Measurements from ENCODE around the gene EFHD2.

The EFHD2 gene

DNA sequence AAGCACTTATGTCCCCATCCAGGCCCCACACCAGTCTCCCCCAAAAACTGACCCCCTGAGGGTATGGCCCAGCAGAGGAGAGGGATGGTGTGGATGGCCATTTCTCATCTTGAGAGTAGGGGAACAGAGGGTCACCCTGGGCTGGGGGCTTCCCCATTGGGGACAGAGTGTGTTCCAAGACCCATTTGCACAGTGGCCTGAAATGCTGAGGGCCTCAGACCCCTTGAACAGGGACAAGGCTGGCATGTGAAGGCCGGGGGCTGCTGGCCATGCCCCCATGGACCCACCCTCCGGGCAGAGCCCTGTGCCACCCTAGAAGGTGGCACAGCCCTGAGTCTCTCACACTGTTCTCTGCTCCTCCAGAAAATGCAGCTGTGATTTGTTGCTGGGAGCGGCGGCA is 36.5 kb downstream of the EFHD2 start (continued):
- TF ChIP-seq ZNF302 (tag by site-specific recombination; IDR thresholded peaks at IDR 0.05; ENCODE audit: low read depth) (no peak), ZNF341 (tag by site-specific recombination; IDR thresholded peaks at IDR 0.05; ENCODE audit: low read depth) (no peak), ZFP69B (tag by site-specific recombination; IDR thresholded peaks at IDR 0.05) (no peak)

- ChIA-PET POLR2A (no interaction called here), CTCF (interaction anchor here (0.7 kb wide), 2 partner anchors 39 to 125 kb away, joined by 3 read pairs; no protein-coding TSS in a partner anchor)
- Histone ChIP-seq H3K4me1 (ENCODE audit: control insufficient read depth, insufficient read depth, low read length) (no peaks in the 10 kb centered on the region), H3K36me3 (ENCODE audit: control insufficient read depth in 2 of 2, insufficient read depth in 1 of 2, low read length in 2 of 2) (no peaks in the 10 kb centered on the region), H3K27ac (ENCODE audit: extremely low read depth, low read depth, low read length) (no peak overlapping the region), H3K4me3 (ENCODE audit: low read depth, low read length) (no peak overlapping the region), H3K9me3 (ENCODE audit: control insufficient read depth, insufficient read depth, low read depth, low read length) (no peaks in the 10 kb centered on the region)
- TF ChIP-seq ZNF146 (tag by site-specific recombination; IDR thresholded peaks at IDR 0.05), result no peak
- no peak for TF ChIP-seq ZNF555 (tag by site-specific recombination; conservative IDR thresholded peaks at IDR 0.05)
- TF ChIP-seq KLF9 (tag by site-specific recombination; IDR thresholded peaks at IDR 0.05; ENCODE audit: low read depth), result no peak
- no peak for TF ChIP-seq PRDM10 (tag by site-specific recombination; IDR thresholded peaks at IDR 0.05)
- no peak for TF ChIP-seq SP2 (tag by site-specific recombination; IDR thresholded peaks at IDR 0.05)
- no peak for TF ChIP-seq ZNF692 (tag by site-specific recombination; IDR thresholded peaks at IDR 0.05)
- no peak for TF ChIP-seq HOXD13 (CRISPR knock-in tag; IDR thresholded peaks at IDR 0.05; ENCODE audit: borderline replicate concordance)
- TF ChIP-seq ZNF530 (tag by site-specific recombination; IDR thresholded peaks at IDR 0.05; ENCODE audit: low read depth), result no peak
- no peak for TF ChIP-seq ZNF169 (tag by site-specific recombination; IDR thresholded peaks at IDR 0.05)
- TF ChIP-seq ZNF274 (IDR thresholded peaks at IDR 0.05; ENCODE audit: low read length), result no peak
- no peak for TF ChIP-seq ZNF274 (tag by site-specific recombination; IDR thresholded peaks at IDR 0.05; ENCODE audit: borderline replicate concordance)
- no peak for TF ChIP-seq ZNF311 (tag by site-specific recombination; IDR thresholded peaks at IDR 0.05; ENCODE audit: borderline replicate concordance)
- no peak for TF ChIP-seq ZNF366 (tag by site-specific recombination; conservative IDR thresholded peaks at IDR 0.05)
- TF ChIP-seq ZNF248 (tag by site-specific recombination; IDR thresholded peaks at IDR 0.05), result no peak
- no peak for TF ChIP-seq ZNF175 (tag by site-specific recombination; IDR thresholded peaks at IDR 0.05)
- TF ChIP-seq SP7 (tag by site-specific recombination; IDR thresholded peaks at IDR 0.05), result no peak
- no peak for TF ChIP-seq TRIM28 (IDR thresholded peaks at IDR 0.05; ENCODE audit: borderline replicate concordance, low read length)
- TF ChIP-seq PATZ1 (tag by site-specific recombination; IDR thresholded peaks at IDR 0.05), result no peak
Measured at GRCh38 chr1:15448877-15449462, 39.3 kb downstream of the EFHD2 start.

Data from HEK293 (cell line).